ENCODE measurements around the gene ASAP2. TPM values are rescaled to one million over a fixed set of nuclear protein-coding genes. Genes with fewer than 3 reads are reported as not detected.
A peak's percentile ranks its signal among the peaks of the same experiment; 100 is the strongest.

ASAP2 gene
- total RNA-seq, 1 donor: 66.2 TPM

- peaks cover 57% of the 10 kb centered on the region for H3K36me3 ChIP-seq (ENCODE audit: insufficient read depth, low read length)
- peaks cover 19% of the 10 kb centered on the region for H3K79me2 ChIP-seq (ENCODE audit: insufficient read depth, low read length)
- no peak overlapping the region for H3K4me2 ChIP-seq (ENCODE audit: insufficient read depth, low read length)
- H3K4me1 ChIP-seq (ENCODE audit: insufficient read depth, low read length): peaks cover 31% of the 10 kb centered on the region
- H3K27me3 ChIP-seq (ENCODE audit: insufficient read depth, low read length): no peaks in the 10 kb centered on the region
- no peak for TF ChIP-seq CTCF (IDR thresholded peaks at IDR 0.05; ENCODE audit: extremely low read depth, low read depth, low read length)
- H4K20me1 ChIP-seq (ENCODE audit: insufficient read depth, low read length): no peaks in the 10 kb centered on the region
- DNase-seq (ENCODE audit: insufficient read length, low spot score, missing footprints): peak; percentile 57
- no peak overlapping the region for H3K27ac ChIP-seq (ENCODE audit: low read depth, low read length)
- H3K9me3 ChIP-seq (ENCODE audit: low read depth, low read length): no peaks in the 10 kb centered on the region
- no peak overlapping the region for H3K4me3 ChIP-seq (ENCODE audit: insufficient read depth, low read length)
- H2AFZ ChIP-seq (ENCODE audit: low read length): no peak overlapping the region
Measured at GRCh38 chr2:9374071-9374730, 167.6 kb downstream of the ASAP2 start.

- peaks cover 28% of the 10 kb centered on the region for H3K4me1 ChIP-seq (ENCODE audit: insufficient read depth, low read length)
- H3K9me3 ChIP-seq (ENCODE audit: low read depth, low read length): no peaks in the 10 kb centered on the region
- H3K27me3 ChIP-seq (ENCODE audit: insufficient read depth, low read length): no peaks in the 10 kb centered on the region
- H3K79me2 ChIP-seq (ENCODE audit: insufficient read depth, low read length): peaks cover 22% of the 10 kb centered on the region
- TF ChIP-seq CTCF (IDR thresholded peaks at IDR 0.05; ENCODE audit: extremely low read depth, low read depth, low read length): no peak
- H3K4me2 ChIP-seq (ENCODE audit: insufficient read depth, low read length): no peak overlapping the region
- H4K20me1 ChIP-seq (ENCODE audit: insufficient read depth, low read length): no peaks in the 10 kb centered on the region
- H3K36me3 ChIP-seq (ENCODE audit: insufficient read depth, low read length): peaks cover 68% of the 10 kb centered on the region
- no peak overlapping the region for H3K27ac ChIP-seq (ENCODE audit: low read depth, low read length)
- DNase-seq (ENCODE audit: insufficient read length, low spot score, missing footprints): peak; percentile 65
- H3K4me3 ChIP-seq (ENCODE audit: insufficient read depth, low read length): no peak overlapping the region
- H2AFZ ChIP-seq (ENCODE audit: low read length): no peak overlapping the region
Measured at GRCh38 chr2:9375857-9376428, 169.3 kb downstream of the ASAP2 start.

- peak overlapping the region; percentile 67 for H3K27ac ChIP-seq (ENCODE audit: low read depth, low read length)
- H3K9me3 ChIP-seq (ENCODE audit: low read depth, low read length): no peaks in the 10 kb centered on the region
- no peaks in the 10 kb centered on the region for H4K20me1 ChIP-seq (ENCODE audit: insufficient read depth, low read length)
- H3K4me3 ChIP-seq (ENCODE audit: insufficient read depth, low read length): no peak overlapping the region
- H3K27me3 ChIP-seq (ENCODE audit: insufficient read depth, low read length): no peaks in the 10 kb centered on the region
- H3K4me1 ChIP-seq (ENCODE audit: insufficient read depth, low read length): peaks cover 31% of the 10 kb centered on the region
- TF ChIP-seq CTCF (IDR thresholded peaks at IDR 0.05; ENCODE audit: extremely low read depth, low read depth, low read length): no peak
- no peak overlapping the region for H2AFZ ChIP-seq (ENCODE audit: low read length)
- H3K4me2 ChIP-seq (ENCODE audit: insufficient read depth, low read length): peak overlapping the region; percentile 48
- DNase-seq (ENCODE audit: insufficient read length, low spot score, missing footprints): peak; percentile 46
- H3K36me3 ChIP-seq (ENCODE audit: insufficient read depth, low read length): peaks cover 74% of the 10 kb centered on the region
- H3K79me2 ChIP-seq (ENCODE audit: insufficient read depth, low read length): peaks cover 19% of the 10 kb centered on the region
Measured at GRCh38 chr2:9377461-9378097, 171.0 kb downstream of the ASAP2 start.

Data from osteoblast (primary cell).